ENCODE results near the gene FNDC1.

DNA sequence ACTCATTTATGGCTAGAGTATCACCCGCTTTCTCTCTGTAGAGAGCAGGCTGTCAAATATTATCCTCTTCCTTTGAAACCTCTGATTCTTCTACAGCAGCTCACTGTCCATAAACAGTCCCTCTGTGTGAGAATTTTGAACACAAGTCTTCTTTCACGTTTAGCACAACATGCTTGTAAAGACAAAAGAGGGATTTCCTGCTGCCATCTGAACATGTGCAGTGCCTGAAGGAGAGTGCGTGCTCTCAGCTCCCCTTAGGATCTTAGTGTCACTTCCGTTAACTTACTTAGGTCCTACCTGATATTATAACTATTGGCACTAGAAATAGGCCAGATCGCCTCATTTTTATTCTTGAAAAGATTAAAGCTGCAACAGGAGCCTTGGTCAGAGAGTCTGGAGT, 50.9 kb downstream of the FNDC1 start:
- TF ChIP-seq, protein P1, sequence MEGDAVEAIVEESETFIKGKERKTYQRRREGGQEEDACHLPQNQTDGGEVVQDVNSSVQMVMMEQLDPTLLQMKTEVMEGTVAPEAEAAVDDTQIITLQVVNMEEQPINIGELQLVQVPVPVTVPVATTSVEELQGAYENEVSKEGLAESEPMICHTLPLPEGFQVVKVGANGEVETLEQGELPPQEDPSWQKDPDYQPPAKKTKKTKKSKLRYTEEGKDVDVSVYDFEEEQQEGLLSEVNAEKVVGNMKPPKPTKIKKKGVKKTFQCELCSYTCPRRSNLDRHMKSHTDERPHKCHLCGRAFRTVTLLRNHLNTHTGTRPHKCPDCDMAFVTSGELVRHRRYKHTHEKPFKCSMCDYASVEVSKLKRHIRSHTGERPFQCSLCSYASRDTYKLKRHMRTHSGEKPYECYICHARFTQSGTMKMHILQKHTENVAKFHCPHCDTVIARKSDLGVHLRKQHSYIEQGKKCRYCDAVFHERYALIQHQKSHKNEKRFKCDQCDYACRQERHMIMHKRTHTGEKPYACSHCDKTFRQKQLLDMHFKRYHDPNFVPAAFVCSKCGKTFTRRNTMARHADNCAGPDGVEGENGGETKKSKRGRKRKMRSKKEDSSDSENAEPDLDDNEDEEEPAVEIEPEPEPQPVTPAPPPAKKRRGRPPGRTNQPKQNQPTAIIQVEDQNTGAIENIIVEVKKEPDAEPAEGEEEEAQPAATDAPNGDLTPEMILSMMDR (IDR thresholded peaks at IDR 0.05; ENCODE audit: low read length): no peak
- no peak for TF ChIP-seq EZH2 (IDR thresholded peaks at IDR 0.05; ENCODE audit: borderline replicate concordance, low read length)
